Fibroblast of lung (primary cell): Measurements from ENCODE around the gene HOXC9.

ENCODE experiments used
- CTCF ChIP-seq, 2 donors: IDR thresholded peaks in 1 of 2; conservative IDR thresholded peaks in 1 of 2; 1 replicate in 1 of 2; 2 replicates in 1 of 2; pipeline ENCODE4 v1.5.1; 2011 to 2012; ENCODE audit warnings: low read length in 2 of 2, control low read depth in 1 of 2, inconsistent platforms in 1 of 2, low read depth in 1 of 2, mild to moderate bottlenecking in 1 of 2
- EZH2 ChIP-seq: IDR thresholded peaks from 2 replicates; pipeline ENCODE4 v1.5.1; 2012; ENCODE audit warnings: low read length, control low read depth, mild to moderate bottlenecking; ENCODE audit errors: missing control alignments

- TF ChIP-seq CTCF (conservative IDR thresholded peaks at IDR 0.05 in 1 of 2, IDR thresholded peaks at IDR 0.05 in 1 of 2; ENCODE audit: low read depth in 1 of 2, low read length in 2 of 2) = no peak
- no peak for TF ChIP-seq EZH2
Observed at GRCh38 chr12:54001283-54002187, 1.6 kb downstream of the HOXC9 start.
